ENCODE measurements around the gene CELSR1. TPM values are rescaled to one million over a fixed set of nuclear protein-coding genes. Genes with fewer than 3 reads are reported as not detected.

The CELSR1 gene
- total RNA-seq, 2 donors from 2014 or later = 24.4 to 34.1 TPM

DNA sequence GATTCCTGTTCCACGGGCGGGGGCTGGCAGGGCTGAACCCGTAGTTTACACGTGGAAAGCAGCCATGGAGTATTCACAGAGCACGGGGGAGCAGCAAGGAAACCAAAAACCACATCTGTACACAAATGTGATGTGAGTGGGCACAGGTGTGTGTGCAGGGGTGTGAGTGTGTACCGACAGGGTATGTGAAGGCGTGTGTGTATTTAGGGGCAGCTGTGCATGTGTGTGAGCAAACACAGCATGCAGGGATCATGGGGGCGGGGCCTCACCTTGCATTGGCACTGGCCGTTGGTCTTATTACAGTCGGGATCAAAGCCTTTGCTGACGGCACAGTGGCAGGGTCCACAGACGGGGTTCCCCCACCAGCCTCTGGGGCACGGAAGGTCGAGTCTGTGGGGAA is 143.5 kb downstream of the CELSR1 start:
- peaks cover 11% of the 10 kb centered on the region for H3K36me3 ChIP-seq (ENCODE audit: control insufficient read depth, insufficient read depth, low read length)
- H3K9me3 Mint-ChIP-seq = no peaks in the 10 kb centered on the region
- 90 to 91% methylated on average over 6 to 14 of the region's 14 CpGs for WGBS, 2 experiments (ENCODE audit: insufficient coverage in 1 of 2, insufficient read length in 1 of 2)
- H3K4me3 Mint-ChIP-seq = no peak overlapping the region
- H3K36me3 Mint-ChIP-seq (ENCODE audit: low read depth) = peaks cover 30% of the 10 kb centered on the region
- H3K9ac ChIP-seq (ENCODE audit: extremely low read depth, low read length, poor library complexity, severe bottlenecking) = no peak overlapping the region
- H3K4me3 ChIP-seq (ENCODE audit: low read length) = no peak overlapping the region
- H3K9me3 ChIP-seq (ENCODE audit: control insufficient read depth, low read length) = no peaks in the 10 kb centered on the region
- no peak overlapping the region for H3K27ac Mint-ChIP-seq
- H3K4me1 Mint-ChIP-seq = no peaks in the 10 kb centered on the region
- H3K4me1 ChIP-seq (ENCODE audit: control insufficient read depth, insufficient read depth, low read length) = no peaks in the 10 kb centered on the region
- DNase-seq = no peak
- H3K27me3 ChIP-seq (ENCODE audit: control insufficient read depth, insufficient read depth, low read length, poor library complexity, severe bottlenecking) = no peaks in the 10 kb centered on the region
- TF ChIP-seq, protein P1, sequence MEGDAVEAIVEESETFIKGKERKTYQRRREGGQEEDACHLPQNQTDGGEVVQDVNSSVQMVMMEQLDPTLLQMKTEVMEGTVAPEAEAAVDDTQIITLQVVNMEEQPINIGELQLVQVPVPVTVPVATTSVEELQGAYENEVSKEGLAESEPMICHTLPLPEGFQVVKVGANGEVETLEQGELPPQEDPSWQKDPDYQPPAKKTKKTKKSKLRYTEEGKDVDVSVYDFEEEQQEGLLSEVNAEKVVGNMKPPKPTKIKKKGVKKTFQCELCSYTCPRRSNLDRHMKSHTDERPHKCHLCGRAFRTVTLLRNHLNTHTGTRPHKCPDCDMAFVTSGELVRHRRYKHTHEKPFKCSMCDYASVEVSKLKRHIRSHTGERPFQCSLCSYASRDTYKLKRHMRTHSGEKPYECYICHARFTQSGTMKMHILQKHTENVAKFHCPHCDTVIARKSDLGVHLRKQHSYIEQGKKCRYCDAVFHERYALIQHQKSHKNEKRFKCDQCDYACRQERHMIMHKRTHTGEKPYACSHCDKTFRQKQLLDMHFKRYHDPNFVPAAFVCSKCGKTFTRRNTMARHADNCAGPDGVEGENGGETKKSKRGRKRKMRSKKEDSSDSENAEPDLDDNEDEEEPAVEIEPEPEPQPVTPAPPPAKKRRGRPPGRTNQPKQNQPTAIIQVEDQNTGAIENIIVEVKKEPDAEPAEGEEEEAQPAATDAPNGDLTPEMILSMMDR (conservative IDR thresholded peaks at IDR 0.05) = no peak
- no peaks in the 10 kb centered on the region for H3K27me3 Mint-ChIP-seq (ENCODE audit: insufficient read depth)
- no peak overlapping the region for H3K27ac ChIP-seq (ENCODE audit: low read depth, low read length)

DNA sequence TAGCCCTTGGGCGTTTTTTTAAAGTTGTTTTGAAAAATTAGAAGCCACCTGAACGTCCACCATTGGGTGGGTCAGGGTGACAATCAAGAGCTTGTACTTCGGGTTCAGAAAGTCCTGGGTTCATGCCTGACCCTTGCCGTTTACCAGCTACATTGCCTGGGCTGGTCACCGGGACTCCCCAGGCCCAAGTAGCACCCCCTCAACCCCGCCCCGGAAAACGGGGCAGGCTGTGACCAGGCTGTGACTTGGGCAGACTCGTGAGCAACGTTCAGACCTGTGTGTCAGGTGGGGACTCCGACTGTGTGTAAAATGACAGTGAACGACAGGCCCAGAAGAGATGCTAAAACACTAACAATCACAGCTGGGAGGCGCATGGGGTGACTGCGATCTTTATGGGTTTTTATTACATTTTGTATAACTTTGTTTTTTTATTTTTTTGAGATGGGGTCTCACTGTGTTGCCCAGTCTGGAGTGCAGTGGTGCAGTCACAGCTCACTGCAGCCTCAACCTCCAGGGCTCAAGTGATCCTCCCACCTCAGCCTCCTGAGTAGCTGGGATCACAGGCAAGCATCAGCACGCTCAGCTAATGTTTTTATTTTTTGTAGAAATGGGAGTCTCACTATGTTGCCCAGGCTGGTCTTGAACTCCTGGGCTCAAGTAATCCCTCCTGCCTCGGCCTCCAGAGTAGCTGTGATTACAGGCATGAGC is 145.1 kb downstream of the CELSR1 start:
- H3K27ac ChIP-seq (ENCODE audit: low read depth, low read length) = no peak overlapping the region
- no peaks in the 10 kb centered on the region for H3K27me3 Mint-ChIP-seq (ENCODE audit: insufficient read depth)
- H3K27me3 ChIP-seq (ENCODE audit: control insufficient read depth, insufficient read depth, low read length, poor library complexity, severe bottlenecking) = no peaks in the 10 kb centered on the region
- H3K4me3 Mint-ChIP-seq = no peak overlapping the region
- H3K9me3 ChIP-seq (ENCODE audit: control insufficient read depth, low read length) = no peaks in the 10 kb centered on the region
- no peak overlapping the region for H3K27ac Mint-ChIP-seq
- H3K4me1 ChIP-seq (ENCODE audit: control insufficient read depth, insufficient read depth, low read length) = no peaks in the 10 kb centered on the region
- H3K9ac ChIP-seq (ENCODE audit: extremely low read depth, low read length, poor library complexity, severe bottlenecking) = no peak overlapping the region
- peaks cover 25% of the 10 kb centered on the region for H3K36me3 Mint-ChIP-seq (ENCODE audit: low read depth)
- no peaks in the 10 kb centered on the region for H3K9me3 Mint-ChIP-seq
- H3K4me3 ChIP-seq (ENCODE audit: low read length) = no peak overlapping the region
- WGBS, 2 experiments (ENCODE audit: insufficient coverage in 1 of 2, insufficient read length in 1 of 2) = 92 to 97% methylated on average over 11 to 16 of the region's 16 CpGs
- TF ChIP-seq, protein P1 (conservative IDR thresholded peaks at IDR 0.05) = no peak
- no peak for DNase-seq
- peaks cover 14% of the 10 kb centered on the region for H3K36me3 ChIP-seq (ENCODE audit: control insufficient read depth, insufficient read depth, low read length)
- no peaks in the 10 kb centered on the region for H3K4me1 Mint-ChIP-seq

DNA sequence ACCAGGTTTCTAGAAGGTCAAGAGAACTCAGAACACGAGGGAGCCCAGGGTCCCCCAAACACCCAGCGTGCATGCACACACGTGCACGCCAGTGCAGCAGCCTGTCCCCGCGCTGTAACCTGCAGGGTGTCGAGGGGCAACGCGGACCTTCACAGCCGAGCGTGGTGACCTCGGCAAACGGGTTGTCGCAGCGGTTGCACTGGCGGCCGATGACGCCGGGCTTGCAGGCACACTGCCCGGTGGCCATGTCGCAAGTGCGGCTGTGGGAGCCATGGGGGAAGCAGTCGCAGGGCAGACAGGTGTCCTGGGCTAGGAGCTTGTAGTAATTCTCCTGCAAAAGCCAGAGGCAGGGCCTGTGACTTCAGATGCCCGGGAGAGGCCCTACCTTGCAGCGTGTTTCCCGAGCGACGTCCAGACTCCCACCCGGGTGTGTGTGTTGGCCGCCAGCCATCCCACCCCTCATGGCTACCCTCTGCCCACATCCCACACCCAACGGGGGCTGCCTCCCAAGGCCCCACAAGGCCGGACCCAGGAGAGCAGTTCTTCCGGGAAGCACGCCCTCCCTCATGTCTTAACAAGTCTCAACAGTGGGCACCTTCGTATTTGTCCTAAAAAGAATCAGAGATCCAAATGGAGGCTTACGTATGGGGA is 145.8 kb downstream of the CELSR1 start:
- TF ChIP-seq, protein P1 (conservative IDR thresholded peaks at IDR 0.05) = no peak
- no peak overlapping the region for H3K4me3 Mint-ChIP-seq
- no peaks in the 10 kb centered on the region for H3K27me3 Mint-ChIP-seq (ENCODE audit: insufficient read depth)
- DNase-seq = no peak
- WGBS, 2 experiments (ENCODE audit: insufficient coverage in 1 of 2, insufficient read length in 1 of 2) = 93 to 97% methylated on average over 36 of the region's 36 CpGs
- H3K9ac ChIP-seq (ENCODE audit: extremely low read depth, low read length, poor library complexity, severe bottlenecking) = no peak overlapping the region
- H3K27ac Mint-ChIP-seq = peak overlapping the region; percentile 74
- H3K36me3 Mint-ChIP-seq (ENCODE audit: low read depth) = peaks cover 23% of the 10 kb centered on the region
- no peaks in the 10 kb centered on the region for H3K9me3 Mint-ChIP-seq
- no peak overlapping the region for H3K27ac ChIP-seq (ENCODE audit: low read depth, low read length)
- no peaks in the 10 kb centered on the region for H3K4me1 Mint-ChIP-seq
- no peaks in the 10 kb centered on the region for H3K9me3 ChIP-seq (ENCODE audit: control insufficient read depth, low read length)
- no peak overlapping the region for H3K4me3 ChIP-seq (ENCODE audit: low read length)
- peaks cover 12% of the 10 kb centered on the region for H3K36me3 ChIP-seq (ENCODE audit: control insufficient read depth, insufficient read depth, low read length)
- H3K4me1 ChIP-seq (ENCODE audit: control insufficient read depth, insufficient read depth, low read length) = no peaks in the 10 kb centered on the region
- no peaks in the 10 kb centered on the region for H3K27me3 ChIP-seq (ENCODE audit: control insufficient read depth, insufficient read depth, low read length, poor library complexity, severe bottlenecking)
